Stimulated activated CD4-positive, alpha-beta T cell treated with anti-CD3 and anti-CD28 coated beads, Interleukin-4, amount 100 ng/mL, for 48 hours (primary cell): Measurements from ENCODE around the gene SERPINA6.
"Not testable (repeated sequence)": the region's sequence is repeated elsewhere in the genome, so short reads cannot be mapped to it uniquely, and the experiment has no call there.

ENCODE experiments used
- DNase-seq, 2 donors: peaks; one replicate each; pipeline ENCODE4 v3.0.0-alpha.2; 2020; ENCODE audit warnings: low read depth in 2 of 2

The SERPINA6 gene

GRCh38 chr14:94292526-94292871, 30.6 kb downstream of the SERPINA6 start:
- DNase-seq = no peak

GRCh38 chr14:94291906-94292525, 31.1 kb downstream of the SERPINA6 start:
- DNase-seq = no peak

- no peak for DNase-seq
Measured at GRCh38 chr14:94291159-94291905, 31.8 kb downstream of the SERPINA6 start.

GRCh38 chr14:94290197-94290596, 32.9 kb downstream of the SERPINA6 start:
- DNase-seq = no peak

- no peak for DNase-seq
Measured at GRCh38 chr14:94288610-94289465, 34.3 kb downstream of the SERPINA6 start.

- DNase-seq = no peak
Measured at GRCh38 chr14:94285158-94285557, 38.0 kb downstream of the SERPINA6 start.

- DNase-seq = no peak
Measured at GRCh38 chr14:94284221-94284620, 38.9 kb downstream of the SERPINA6 start.

GRCh38 chr14:94282991-94283723, 40.0 kb downstream of the SERPINA6 start:
- no peak for DNase-seq

GRCh38 chr14:94278731-94279130, 44.4 kb downstream of the SERPINA6 start:
- no peak for DNase-seq

GRCh38 chr14:94276898-94277561, 46.1 kb downstream of the SERPINA6 start:
- DNase-seq = not testable (repeated sequence)

- no peak for DNase-seq
Measured at GRCh38 chr14:94269156-94269555, 54.0 kb downstream of the SERPINA6 start.

GRCh38 chr14:94268582-94268981, 54.6 kb downstream of the SERPINA6 start:
- DNase-seq = not testable (repeated sequence)

GRCh38 chr14:94267352-94267751, 55.8 kb downstream of the SERPINA6 start:
- DNase-seq = no peak

GRCh38 chr14:94264195-94264594, 58.9 kb downstream of the SERPINA6 start:
- not testable (repeated sequence) for DNase-seq
